HCT116 (cell line): Measurements from ENCODE around the gene SORL1. TPM values are rescaled to one million over a fixed set of nuclear protein-coding genes. Genes with fewer than 3 reads are reported as not detected.
"Not testable (repeated sequence)": the region's sequence is repeated elsewhere in the genome, so short reads cannot be mapped to it uniquely, and the experiment has no call there.

Source experiments
- ATAC-seq: fragments of 200-7000 bp; cut with Tn5 transposase; 2 replicates; pipeline ENCODE4 v1.9.1; 2020; ENCODE audit warnings: mild to moderate bottlenecking, moderate library complexity
- BruUV-seq: library from RNA; stranded (reverse); fragments of 400-500 nt; replicated peaks from 2 replicates; lab custom pipeline; 2021; lab: Mats Ljungman, UMichigan
- CTCF ChIA-PET: fragments of 300-600 bp; sonication (Branson Sonifier 250); formaldehyde crosslinking; loops from one replicate; lab custom pipeline; 2021; ENCODE audit warnings: antibody characterized with exemption; lab: Charles Lee
- POLR2A ChIA-PET: fragments of 300-600, 350-600 bp; sonication (Branson Sonifier 250); formaldehyde crosslinking; loops from one replicate; lab custom pipeline; 2021; ENCODE audit warnings: antibody characterized with exemption; lab: Charles Lee
- RAD21 ChIA-PET, 2 experiments: fragments of 300-600 bp; sonication (Branson Sonifier 250); formaldehyde crosslinking; loops; one replicate each; lab custom pipeline; 2023; ENCODE audit warnings: low total read pairs in 2 of 2; ENCODE audit not compliant: uncharacterized antibody in 2 of 2, unreplicated experiment in 2 of 2, low non-redundant PET in 1 of 2; lab: Charles Lee
- DNase-seq: peaks from one replicate; pipeline ENCODE4 v3.0.0-alpha.2; 2010; ENCODE audit warnings: low read depth, low spot score
- H2AFZ ChIP-seq: fragments of 200-600 bp; shearing (Covaris generic), sonication (generic); 2 replicates; pipeline ENCODE4 v1.6.1; 2017; ENCODE audit warnings: low read depth, mixed run types, mixed read lengths, antibody characterized with exemption, low read length; ENCODE audit not compliant: poor library complexity, severe bottlenecking
- H3K27ac ChIP-seq: 2 replicates; pipeline ENCODE4 v1.5.1; 2012; ENCODE audit warnings: low read depth, low read length
- H3K27me3 ChIP-seq: fragments of 200-600 bp; sonication (generic); 2 replicates; pipeline ENCODE4 v1.6.1; 2016; ENCODE audit warnings: mixed run types, low read length, mixed read lengths; ENCODE audit not compliant: insufficient read depth
- H3K36me3 ChIP-seq, 2 experiments: fragments of 200-500 bp in 1 of 2; fragments of 200-600 bp in 1 of 2; sonication (Bioruptor generic) in 1 of 2; sonication (generic) in 1 of 2; 2 replicates each; pipeline versions ENCODE4 v1.5.1 to v1.6.1; 2014 to 2016; ENCODE audit warnings: low read length in 2 of 2, inconsistent platforms in 1 of 2, mixed read lengths in 1 of 2, mixed run types in 1 of 2; ENCODE audit not compliant: insufficient read depth in 2 of 2, control insufficient read depth in 1 of 2
- H3K4me1 ChIP-seq, 2 experiments: fragments of 200-600 bp in 1 of 2; sonication (generic) in 1 of 2; 2 replicates each; pipeline versions ENCODE4 v1.5.1 to v1.6.1; 2012 to 2017; ENCODE audit warnings: low read length in 2 of 2, inconsistent platforms in 1 of 2, mild to moderate bottlenecking in 1 of 2, mixed read lengths in 1 of 2, mixed run types in 1 of 2, moderate library complexity in 1 of 2; ENCODE audit not compliant: insufficient read depth in 2 of 2, control insufficient read depth in 1 of 2
- H3K4me2 ChIP-seq: fragments of 200-600 bp; sonication (generic); 2 replicates; pipeline ENCODE4 v1.6.1; 2017; ENCODE audit warnings: mixed run types, low read length, mixed read lengths
- H3K4me3 ChIP-seq, 2 experiments: fragments of 200-600 bp in 1 of 2; sonication (generic) in 1 of 2; replicated peaks in 1 of 2; 2 replicates each; pipeline ENCODE4 v1.5.1; 2011 to 2016; ENCODE audit warnings: low read length in 2 of 2, control low read depth in 1 of 2, low read depth in 1 of 2, mild to moderate bottlenecking in 1 of 2, mixed read lengths in 1 of 2, mixed run types in 1 of 2
- H3K79me2 ChIP-seq: fragments of 200-600 bp; sonication (generic); 2 replicates; pipeline ENCODE4 v1.6.1; 2017; ENCODE audit warnings: mild to moderate bottlenecking, mixed run types, low read length, moderate library complexity, mixed read lengths; ENCODE audit not compliant: insufficient read depth
- H3K9ac ChIP-seq: fragments of 200-600 bp; sonication (generic); 2 replicates; pipeline ENCODE4 v1.6.1; 2016; ENCODE audit warnings: low read length, mixed read lengths
- H3K9me2 ChIP-seq: fragments of 200-600 bp; sonication (generic), shearing (Covaris generic); 2 replicates; pipeline ENCODE4 v1.6.1; 2017; ENCODE audit warnings: mixed run types, mild to moderate bottlenecking, moderate library complexity; ENCODE audit not compliant: insufficient read depth
- H3K9me3 ChIP-seq, 2 experiments: fragments of 200-500 bp in 1 of 2; fragments of 200-600 bp in 1 of 2; sonication (Bioruptor generic) in 1 of 2; sonication (generic) in 1 of 2; 2 replicates each; pipeline ENCODE4 v1.6.1; 2014 to 2017; ENCODE audit warnings: low read length in 2 of 2, mixed read lengths in 2 of 2, inconsistent platforms in 1 of 2, low read depth in 1 of 2, mild to moderate bottlenecking in 1 of 2, mixed run types in 1 of 2, moderate library complexity in 1 of 2; ENCODE audit not compliant: control insufficient read depth in 1 of 2, insufficient read depth in 1 of 2
- H4K20me1 ChIP-seq: fragments of 200-600 bp; sonication (generic), shearing (Covaris generic); 2 replicates; pipeline ENCODE4 v1.6.1; 2017; ENCODE audit warnings: mixed run types, mild to moderate bottlenecking, moderate library complexity; ENCODE audit not compliant: insufficient read depth
- EZH2phosphoT487 ChIP-seq: fragments of 200-600 bp; IDR thresholded peaks from 2 replicates; pipeline ENCODE4 v1.6.1; 2018; ENCODE audit warnings: antibody characterized with exemption, borderline replicate concordance
- MAX ChIP-seq: IDR thresholded peaks from 2 replicates; pipeline ENCODE4 v1.6.1; 2012
- REST ChIP-seq: IDR thresholded peaks from 2 replicates; pipeline ENCODE4 v1.6.1; 2012; ENCODE audit warnings: low read depth
- intact Hi-C: fragments of 100-400 bp; cut with micrococcal nuclease; formaldehyde crosslinking; loops from 2 replicates; pipeline ENCODE4 v1.10.0; 2022
- total RNA-seq: library from RNA; stranded (reverse); gene quantifications from one replicate; pipeline ENCODE4 v1.2.1, GENCODE V29; 2021; ENCODE audit not compliant: unreplicated experiment
- TF ChIP-seq, protein P1 (sequence below), 3 experiments: fragments of 200-600 bp in 1 of 3; sonication (generic) in 1 of 3; IDR thresholded peaks in 2 of 3; conservative IDR thresholded peaks in 1 of 3; 2 replicates each; pipeline ENCODE4 v1.5.1; 2012 to 2017; ENCODE audit warnings: low read depth in 2 of 3, low read length in 2 of 3, antibody characterized with exemption in 1 of 3, borderline replicate concordance in 1 of 3, control low read depth in 1 of 3, mild to moderate bottlenecking in 1 of 3, mixed read lengths in 1 of 3, mixed run types in 1 of 3, moderate library complexity in 1 of 3; ENCODE audit not compliant: insufficient read depth in 1 of 3

The SORL1 gene
- total RNA-seq, 1 experiment from 2014 or later, result 17.4 TPM

DNA sequence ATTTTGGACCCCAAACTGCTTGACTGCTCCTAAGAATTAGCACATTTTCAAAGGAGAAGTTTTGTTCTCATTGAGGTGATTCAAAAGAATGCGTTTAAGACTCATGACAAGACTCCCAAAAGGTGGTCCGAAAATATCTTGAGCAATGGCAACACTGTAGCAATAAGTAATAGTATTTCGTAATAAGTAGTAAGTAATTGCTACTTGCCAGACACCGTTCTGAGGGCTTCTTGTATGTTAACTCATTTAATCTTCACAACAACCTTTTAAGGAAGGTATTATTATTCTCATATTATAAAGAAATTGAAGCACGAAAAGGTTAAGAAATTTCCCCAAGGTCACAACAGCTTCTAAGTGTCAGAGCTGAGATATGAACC is 184.7 kb downstream of the SORL1 start (continued):
- TF ChIP-seq, protein P1, sequence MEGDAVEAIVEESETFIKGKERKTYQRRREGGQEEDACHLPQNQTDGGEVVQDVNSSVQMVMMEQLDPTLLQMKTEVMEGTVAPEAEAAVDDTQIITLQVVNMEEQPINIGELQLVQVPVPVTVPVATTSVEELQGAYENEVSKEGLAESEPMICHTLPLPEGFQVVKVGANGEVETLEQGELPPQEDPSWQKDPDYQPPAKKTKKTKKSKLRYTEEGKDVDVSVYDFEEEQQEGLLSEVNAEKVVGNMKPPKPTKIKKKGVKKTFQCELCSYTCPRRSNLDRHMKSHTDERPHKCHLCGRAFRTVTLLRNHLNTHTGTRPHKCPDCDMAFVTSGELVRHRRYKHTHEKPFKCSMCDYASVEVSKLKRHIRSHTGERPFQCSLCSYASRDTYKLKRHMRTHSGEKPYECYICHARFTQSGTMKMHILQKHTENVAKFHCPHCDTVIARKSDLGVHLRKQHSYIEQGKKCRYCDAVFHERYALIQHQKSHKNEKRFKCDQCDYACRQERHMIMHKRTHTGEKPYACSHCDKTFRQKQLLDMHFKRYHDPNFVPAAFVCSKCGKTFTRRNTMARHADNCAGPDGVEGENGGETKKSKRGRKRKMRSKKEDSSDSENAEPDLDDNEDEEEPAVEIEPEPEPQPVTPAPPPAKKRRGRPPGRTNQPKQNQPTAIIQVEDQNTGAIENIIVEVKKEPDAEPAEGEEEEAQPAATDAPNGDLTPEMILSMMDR (IDR thresholded peaks at IDR 0.05 in 2 of 3, conservative IDR thresholded peaks at IDR 0.05 in 1 of 3; ENCODE audit: borderline replicate concordance in 1 of 3, insufficient read depth in 1 of 3, low read depth in 2 of 3, low read length in 2 of 3), result no peak
- no peak for TF ChIP-seq MAX
- no peak for TF ChIP-seq EZH2phosphoT487
- no peak for TF ChIP-seq REST

- H3K27ac ChIP-seq, ATAC-seq, H3K36me3 ChIP-seq, H3K4me1 ChIP-seq, H3K79me2 ChIP-seq, intact Hi-C loops, H3K27me3 ChIP-seq, H2AFZ ChIP-seq, RAD21 ChIA-PET, DNase-seq, H3K4me2 ChIP-seq, H3K9ac ChIP-seq, POLR2A ChIA-PET, H3K9me3 ChIP-seq, H3K9me2 ChIP-seq, CTCF ChIA-PET, BruUV-seq, H4K20me1 ChIP-seq, H3K4me3 ChIP-seq: not testable (repeated sequence)
Measured at GRCh38 chr11:121637587-121637986, 185.5 kb downstream of the SORL1 start.
